HG02763 (cell line): ENCODE results near the gene TOMM34.

Experiments
- ATAC-seq: cut with Tn5 transposase; IDR thresholded peaks from one replicate; pipeline ENCODE4 v1.9.1; 2021; ENCODE audit warnings: mild to moderate bottlenecking, moderate library complexity; ENCODE audit not compliant: unreplicated experiment

The TOMM34 gene, protein sequence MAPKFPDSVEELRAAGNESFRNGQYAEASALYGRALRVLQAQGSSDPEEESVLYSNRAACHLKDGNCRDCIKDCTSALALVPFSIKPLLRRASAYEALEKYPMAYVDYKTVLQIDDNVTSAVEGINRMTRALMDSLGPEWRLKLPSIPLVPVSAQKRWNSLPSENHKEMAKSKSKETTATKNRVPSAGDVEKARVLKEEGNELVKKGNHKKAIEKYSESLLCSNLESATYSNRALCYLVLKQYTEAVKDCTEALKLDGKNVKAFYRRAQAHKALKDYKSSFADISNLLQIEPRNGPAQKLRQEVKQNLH

DNA sequence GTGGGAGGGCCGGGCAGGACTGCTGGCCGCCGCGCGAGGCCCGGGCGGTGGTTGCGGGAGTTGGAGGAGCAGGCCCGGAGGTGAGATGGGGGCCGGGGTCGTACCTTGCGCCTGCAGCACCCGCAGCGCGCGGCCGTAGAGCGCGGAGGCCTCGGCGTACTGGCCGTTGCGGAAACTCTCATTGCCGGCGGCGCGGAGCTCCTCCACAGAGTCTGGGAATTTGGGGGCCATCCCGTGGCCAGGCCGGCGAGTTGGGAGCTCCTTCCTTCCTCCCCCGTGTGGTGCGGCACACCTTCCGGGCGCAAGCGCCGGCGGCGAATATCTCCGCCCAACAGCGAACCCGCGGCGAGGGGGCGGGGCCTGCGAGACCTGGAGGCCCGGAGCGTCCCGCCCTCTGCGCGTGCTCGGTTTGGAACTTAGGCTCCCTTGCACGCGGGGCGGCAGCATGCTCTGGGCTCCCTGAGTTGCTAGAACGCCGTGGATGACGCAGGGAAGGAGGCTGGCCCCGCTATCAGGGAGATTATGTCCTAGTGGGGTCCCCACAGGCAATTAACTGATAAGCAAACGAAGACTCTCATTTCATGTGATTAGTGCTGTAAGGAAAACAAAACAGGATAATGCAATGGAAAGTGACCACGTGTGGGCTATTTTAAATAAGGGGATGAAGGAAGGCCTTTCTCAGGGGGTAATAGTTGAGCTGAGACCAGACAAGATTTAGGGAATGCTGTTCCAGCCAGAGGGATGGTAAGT, at the start of gene TOMM34:
Gene TOMM34, minus strand, starts transcription at position 295 of the 750 bp plus-strand sequence. Its CDS starts 64 bp downstream, at position 231.
- ATAC-seq, result peak; percentile 76

- no peak for ATAC-seq
Measured at GRCh38 chr20:45008521-45009049, 48.4 kb upstream of the TOMM34 start.

- ATAC-seq, result no peak
Measured at GRCh38 chr20:44997668-44998067, 37.5 kb upstream of the TOMM34 start.

GRCh38 chr20:44997171-44997570, 37.0 kb upstream of the TOMM34 start:
- ATAC-seq, result no peak

GRCh38 chr20:44993343-44993742, 33.1 kb upstream of the TOMM34 start:
- no peak for ATAC-seq

DNA sequence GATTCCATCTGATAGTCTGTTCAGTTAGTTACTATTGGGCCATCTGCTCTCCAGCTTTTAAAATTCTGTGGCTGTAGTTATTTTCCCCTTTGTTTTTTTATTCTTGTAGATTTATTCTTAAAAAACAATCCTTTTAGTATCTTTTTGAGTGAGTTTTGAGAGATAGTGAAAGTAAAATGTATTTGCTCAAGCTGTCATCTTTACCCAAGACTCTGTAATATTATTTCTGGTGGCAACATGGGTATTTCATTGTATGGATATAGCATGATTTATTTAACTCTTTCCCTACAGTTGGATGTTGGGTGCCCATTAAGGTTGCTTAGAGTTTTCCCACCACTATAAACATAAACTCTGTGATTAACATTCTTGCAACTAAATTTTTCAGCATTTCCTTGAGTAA, 30.8 kb upstream of the TOMM34 start:
- ATAC-seq, result no peak

- ATAC-seq, result no peak
Measured at GRCh38 chr20:44990425-44990824, 30.2 kb upstream of the TOMM34 start.

DNA sequence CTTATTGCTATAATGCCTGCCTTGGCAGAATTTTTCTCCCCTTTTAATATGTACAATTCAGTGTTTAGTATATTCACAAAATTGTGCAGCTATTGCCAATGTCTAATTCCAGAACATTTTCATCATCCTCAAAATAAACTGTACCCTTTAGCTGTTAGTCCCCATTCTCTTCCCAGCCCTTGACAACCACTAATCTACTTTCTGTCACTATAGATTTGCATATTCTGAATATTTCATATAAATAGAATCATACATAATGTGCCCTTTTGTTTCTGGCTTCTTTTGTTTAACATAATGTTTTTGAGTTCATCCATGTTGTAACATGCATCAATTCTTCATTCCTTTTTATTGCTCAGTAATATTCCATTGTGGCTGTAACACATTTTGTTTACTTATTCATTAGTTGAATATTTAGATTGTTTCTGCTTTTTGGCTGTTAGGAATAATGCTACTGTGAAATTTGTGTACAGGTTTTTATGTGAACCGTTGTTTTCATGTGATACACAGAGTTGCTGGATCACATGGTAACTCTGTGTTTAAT, 28.5 kb upstream of the TOMM34 start:
- no peak for ATAC-seq

GRCh38 chr20:44983093-44983674, 23.0 kb upstream of the TOMM34 start:
- no peak for ATAC-seq

DNA sequence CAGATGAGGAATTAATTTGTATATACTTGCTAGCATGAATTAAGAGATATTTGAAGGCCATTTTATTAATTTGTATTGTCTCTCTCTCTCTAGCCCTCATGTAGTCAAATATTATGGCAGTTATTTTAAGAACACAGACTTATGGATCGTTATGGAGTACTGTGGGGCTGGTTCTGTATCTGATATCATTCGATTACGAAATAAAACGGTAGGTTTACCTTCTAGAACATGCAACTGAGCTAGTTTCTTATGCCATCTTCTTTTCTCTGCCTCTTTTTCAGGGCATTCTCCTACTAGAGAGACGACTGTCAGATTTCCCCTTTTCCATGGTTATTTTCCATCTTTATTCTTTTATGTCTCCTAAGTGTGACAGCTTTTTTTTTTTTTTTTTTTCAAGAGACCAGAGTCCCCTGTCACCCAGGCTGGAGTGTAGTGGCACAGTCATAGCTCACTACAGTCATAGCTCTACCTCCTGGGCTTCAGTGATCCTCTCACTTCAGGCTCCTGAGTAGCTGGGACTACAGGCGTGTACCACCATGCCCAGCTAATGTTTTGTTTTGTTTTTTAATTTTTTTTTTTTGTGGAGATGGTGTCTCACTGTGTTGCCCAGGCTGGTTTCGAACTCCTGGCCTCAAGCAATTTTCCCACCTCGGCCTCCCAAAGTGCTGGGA, 21.7 kb upstream of the TOMM34 start:
- ATAC-seq, result no peak

DNA sequence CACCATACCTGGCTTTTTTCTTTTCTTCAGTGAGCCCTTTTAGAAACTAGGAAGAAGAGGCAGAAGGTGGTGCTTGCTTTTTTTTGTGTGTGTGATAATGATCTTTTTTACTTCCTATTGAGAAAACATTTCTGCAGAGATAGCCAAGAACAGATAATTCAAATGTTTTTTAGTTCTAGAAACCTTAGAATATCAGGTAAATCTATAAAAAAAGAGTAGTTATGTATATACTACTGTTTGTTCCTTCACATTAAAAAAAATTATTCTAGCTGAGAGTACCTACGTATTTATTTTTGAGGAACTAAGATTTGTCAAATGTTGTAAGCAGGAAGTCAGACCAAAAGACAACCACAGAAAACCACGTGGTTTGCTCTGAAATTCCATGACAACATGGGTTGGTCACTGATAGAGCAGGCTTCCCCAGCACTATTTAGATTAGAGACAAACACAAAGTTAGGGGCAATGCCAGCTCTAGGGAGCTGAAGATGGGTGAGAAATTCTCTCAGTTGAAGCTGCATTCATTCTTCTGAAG, 19.0 kb upstream of the TOMM34 start:
- ATAC-seq, result peak; percentile 93

- no peak for ATAC-seq
Measured at GRCh38 chr20:44976698-44977097, 16.5 kb upstream of the TOMM34 start.

- no peak for ATAC-seq
Measured at GRCh38 chr20:44973053-44973452, 12.9 kb upstream of the TOMM34 start.

GRCh38 chr20:44970243-44970757, 10.1 kb upstream of the TOMM34 start:
- ATAC-seq, result no peak

DNA sequence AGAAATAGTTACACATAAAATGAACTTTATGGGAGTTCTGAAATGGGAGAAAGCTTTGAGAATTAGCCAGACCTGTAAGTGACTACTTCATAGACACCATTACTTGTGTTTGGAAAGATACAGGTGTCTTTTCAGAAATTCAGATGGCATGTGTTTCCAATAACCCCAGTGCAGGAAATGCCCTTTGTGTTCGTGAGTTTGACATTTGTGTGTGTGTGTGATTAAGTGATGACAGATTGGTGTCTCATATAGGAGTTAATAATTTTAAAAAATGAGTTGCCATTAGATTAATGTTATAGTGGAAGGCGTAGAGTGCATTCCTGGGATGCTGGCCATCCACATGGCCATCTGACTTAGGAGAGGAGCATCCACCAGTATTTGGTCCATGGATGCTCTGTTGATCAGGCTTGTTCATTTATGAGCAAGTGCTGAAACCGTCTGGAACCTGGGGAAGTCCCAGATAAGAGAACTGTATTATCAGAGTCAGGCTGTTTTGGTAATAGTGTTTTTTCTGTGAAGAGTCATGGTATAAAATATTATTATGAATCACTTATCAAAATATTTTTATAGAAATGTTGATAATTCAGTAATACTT, 9.2 kb upstream of the TOMM34 start:
- no peak for ATAC-seq

- ATAC-seq, result no peak
Measured at GRCh38 chr20:44967207-44967807, 7.1 kb upstream of the TOMM34 start.

GRCh38 chr20:44966030-44966961, 6.1 kb upstream of the TOMM34 start, which contains the start of gene STK4:
TSS of gene STK4 (plus strand) at chr20:44966512. CDS start at chr20:44966569, 57 bp downstream.
- ATAC-seq, result peak; percentile 77

- ATAC-seq, result no peak
Measured at GRCh38 chr20:44965651-44966029, 5.4 kb upstream of the TOMM34 start.
